GM18507 (cell line): ENCODE results near the gene ARR3.
"Not testable (repeated sequence)": the region's sequence is repeated elsewhere in the genome, so short reads cannot be mapped to it uniquely, and the experiment has no call there.

ENCODE experiments used
- DNase-seq: peaks from one replicate; pipeline ENCODE4 v3.0.0; 2011; ENCODE audit warnings: low read depth; ENCODE audit not compliant: insufficient read length; ENCODE audit errors: extremely low spot score
- FAIRE-seq: peaks from 2 replicates; lab custom pipeline; 2011; peaks lifted over from hg19 to GRCh38; lab: Jason Lieb, UNC

Gene ARR3

DNA sequence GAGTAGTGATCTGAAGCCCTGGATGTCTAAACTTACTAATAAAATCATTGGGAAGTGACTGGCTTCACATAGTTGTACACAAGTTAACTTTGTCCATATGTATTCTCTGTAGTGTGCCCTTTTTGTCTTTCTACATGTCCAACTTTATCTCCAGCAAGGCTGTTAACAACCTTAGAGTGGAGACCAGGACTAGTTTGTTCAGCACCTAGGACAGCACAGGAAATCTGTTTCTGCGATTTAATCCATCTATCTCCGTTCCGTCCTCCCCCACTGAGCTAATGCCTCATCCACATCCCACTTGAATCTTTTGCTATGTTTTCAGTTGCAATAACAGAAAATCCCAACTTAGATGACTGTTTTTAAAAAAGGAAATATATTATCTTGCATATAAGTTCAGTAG is 3.4 kb upstream of the ARR3 start:
- no peak for DNase-seq
- no peak for FAIRE-seq

DNA sequence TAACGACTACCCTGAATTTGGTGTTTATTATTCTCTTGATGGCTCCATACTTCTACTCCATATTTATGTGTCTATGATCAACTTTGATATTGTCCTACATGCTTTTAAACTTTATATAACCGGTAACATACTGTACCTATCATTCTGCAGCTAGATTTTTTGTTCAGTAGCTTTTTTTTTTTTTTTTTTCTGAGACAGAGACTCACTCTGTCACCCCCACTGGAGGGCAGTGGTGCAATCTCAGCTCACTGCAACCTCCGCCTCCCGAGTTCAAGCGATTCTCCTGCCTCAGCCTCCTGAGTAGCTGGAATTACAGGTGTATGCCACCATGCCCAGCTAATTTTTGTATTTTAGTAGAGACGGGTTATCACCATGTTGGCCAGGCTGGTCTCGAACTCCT is 5.9 kb downstream of the ARR3 start:
- DNase-seq, FAIRE-seq: not testable (repeated sequence)

DNA sequence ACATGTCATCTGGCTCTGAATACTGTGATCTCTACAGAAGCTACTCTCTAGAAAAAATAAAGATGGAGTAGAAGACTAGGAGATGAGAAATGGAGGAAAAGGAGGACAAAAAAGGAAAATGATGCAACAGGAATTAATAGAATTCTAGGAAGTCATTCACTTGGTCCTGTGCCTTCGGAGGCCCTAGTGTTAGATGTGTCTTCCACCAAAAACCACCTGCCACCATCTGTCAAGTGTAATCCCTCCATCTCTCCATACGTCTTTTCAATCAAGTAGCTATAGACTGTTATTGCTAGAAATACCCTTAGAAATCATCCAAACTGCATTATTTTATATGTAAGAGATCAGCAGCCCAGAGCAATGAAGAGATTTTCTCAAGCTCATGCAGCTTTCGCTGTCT is 10.9 kb downstream of the ARR3 start:
- no peak for FAIRE-seq
- no peak for DNase-seq

DNA sequence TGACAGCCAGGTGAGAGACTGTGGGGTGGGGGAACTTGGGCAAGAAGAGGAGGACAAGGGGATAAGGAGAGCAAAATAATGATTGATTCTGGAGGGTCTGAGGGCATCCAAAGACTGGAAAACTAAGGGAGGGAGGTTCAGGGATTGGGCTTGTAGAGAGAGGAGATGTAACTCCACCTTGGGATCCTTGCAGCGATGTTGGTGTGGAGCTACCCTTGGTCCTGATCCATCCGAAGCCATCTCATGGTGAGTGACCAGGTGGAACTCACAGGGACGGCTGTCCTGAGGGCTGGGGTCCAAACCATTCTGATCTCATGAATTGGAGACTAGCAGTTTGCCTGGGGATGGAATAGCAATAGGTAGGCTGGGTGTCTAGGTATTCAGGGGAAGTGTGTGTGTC is 12.4 kb downstream of the ARR3 start:
- FAIRE-seq, result no peak
- no peak for DNase-seq

DNA sequence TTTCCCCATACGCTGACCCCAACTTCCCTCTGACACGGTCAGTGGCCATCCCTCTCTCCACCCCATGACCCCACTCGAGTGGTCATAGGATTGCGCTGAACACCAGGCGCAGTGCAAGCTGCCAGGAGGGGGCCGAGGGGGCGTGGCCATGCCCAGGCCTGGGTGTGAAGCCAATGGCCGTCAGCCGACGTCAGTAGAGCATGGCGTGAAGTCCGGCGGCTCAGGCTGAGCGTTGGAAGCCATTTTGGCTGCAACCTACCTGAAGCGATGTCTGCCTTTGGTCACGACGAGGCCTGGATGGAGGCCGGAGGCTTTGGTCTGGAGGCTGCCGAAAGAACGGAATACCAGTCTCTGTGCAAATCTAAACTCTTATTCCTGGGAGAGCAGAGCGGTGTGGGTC is 13.8 kb downstream of the ARR3 start, which contains the start of gene RAB41:
TSS of gene RAB41 (plus strand) at position 222 of the 400 bp plus-strand sequence. CDS start at position 268, 46 bp downstream.
- DNase-seq, result no peak
- no peak for FAIRE-seq

DNA sequence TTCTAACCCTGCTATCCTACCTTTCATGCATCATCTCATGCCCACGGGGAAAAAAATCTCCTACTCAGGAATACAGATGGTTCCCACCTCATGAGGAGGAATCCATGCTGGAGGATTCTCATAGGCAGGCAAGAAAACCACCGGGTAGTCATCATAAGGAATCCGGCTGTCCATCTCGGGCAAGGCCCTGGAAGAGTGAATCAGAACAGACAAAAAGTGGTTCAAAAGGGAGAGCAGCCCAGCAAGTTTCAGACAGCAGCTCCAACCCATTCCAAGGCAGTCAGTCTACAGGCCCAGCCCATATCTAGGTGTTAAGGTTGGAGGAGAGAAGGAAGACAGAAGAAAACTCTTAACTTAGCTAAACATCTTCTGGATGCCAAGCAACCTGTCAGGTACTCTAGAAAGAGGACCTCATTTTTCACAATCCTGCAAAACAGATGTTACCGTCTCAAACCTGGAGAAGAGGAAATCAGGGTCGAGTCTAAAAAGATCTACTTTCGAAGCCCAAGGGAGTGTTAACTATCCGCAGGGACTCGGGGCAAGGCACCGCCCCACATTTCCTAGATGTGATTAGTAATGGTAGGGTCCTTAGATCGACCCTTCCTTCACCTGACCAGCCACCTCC is 21.1 kb downstream of the ARR3 start:
- FAIRE-seq (no peak), DNase-seq (no peak)

DNA sequence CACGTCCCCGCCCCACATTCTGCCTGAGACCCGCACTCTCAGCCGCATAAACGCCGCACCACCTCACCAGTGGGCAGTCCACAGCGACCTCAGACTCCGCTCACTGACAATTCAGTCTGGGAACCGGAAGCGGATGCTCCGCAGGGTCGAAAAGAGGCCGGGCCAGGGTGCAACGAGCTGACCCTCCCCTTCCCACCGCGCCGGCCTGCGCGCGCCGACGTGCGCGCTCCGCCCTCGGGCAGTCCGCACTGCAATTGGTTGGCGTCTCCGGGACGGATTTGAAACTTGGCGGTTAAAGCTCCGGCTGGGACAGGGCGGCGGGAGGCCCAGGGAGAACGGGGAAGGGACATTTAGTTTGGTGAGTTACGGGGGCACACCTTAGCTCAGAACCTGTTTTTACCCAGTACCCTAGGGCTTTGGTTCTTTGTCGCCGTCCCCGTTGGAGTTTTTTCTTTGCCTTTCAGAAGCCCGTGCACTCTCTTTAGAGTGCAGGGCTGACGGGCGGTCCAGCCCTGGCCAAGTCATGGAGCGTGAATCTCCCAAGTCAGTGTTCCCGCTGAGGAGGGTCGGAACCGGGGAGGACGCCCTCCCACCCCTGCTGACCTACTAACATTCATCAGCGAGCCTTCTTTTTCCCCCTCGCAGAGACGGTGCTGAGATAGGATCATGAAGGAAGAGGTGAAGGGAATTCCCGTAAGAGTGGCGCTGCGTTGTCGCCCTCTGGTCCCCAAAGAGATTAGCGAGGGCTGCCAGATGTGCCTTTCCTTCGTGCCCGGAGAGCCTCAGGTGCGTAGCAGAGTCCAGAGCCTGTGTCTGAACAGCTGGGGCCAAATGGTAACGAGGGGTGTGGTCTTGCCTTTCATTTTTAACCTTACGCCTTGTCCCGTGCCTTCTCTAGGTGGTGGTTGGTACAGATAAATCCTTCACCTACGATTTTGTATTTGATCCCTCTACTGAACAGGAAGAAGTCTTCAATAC is 21.9 kb downstream of the ARR3 start, which contains the start of the genes KIF4A and PDZD11:
TSS of gene KIF4A (plus strand) at position 312 of the 978 bp plus-strand sequence. CDS start at position 667, 355 bp downstream.
TSS of gene PDZD11 (minus strand) at position 135 of the 978 bp plus-strand sequence. CDS start 586 bp downstream, outside the sequence.
- DNase-seq (peak; percentile 82), FAIRE-seq (peak; percentile 97)

DNA sequence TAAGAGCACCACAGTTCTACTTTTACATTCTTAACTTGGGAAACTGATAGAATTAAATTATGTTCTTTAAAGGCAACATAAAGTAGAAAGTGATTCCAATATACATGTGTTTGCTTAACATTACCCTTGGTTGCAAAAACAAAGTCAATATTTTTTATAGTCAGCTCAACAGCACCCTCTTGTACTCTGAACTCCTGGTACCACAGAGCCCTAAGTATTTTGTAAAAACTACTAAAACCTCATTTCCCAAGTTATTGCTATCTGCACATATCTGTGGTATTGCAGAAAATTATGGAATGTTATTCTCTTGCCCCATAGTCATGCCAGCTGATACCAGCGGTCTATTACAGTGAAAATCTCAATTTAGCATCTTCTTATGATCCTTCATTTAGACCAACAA is 24.7 kb downstream of the ARR3 start:
- FAIRE-seq, result no peak

DNA sequence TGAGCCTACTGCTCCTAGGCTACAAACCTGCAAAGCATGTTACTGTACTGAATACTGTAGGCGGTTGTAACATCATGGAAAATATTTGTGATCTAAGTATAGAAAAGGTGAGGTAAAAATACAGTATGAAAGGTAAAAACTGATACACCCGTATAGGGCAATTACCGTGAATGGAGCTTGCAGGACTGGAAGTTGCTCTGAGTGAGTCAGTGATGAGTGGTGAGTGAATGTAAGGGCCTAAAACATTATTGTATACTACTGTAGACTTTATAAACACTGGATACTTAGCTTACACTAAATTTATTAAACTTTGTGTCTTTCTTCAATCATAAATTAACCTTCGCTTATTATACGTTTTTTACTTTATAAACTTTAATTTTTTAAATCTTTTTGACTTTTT is 25.5 kb downstream of the ARR3 start:
- no peak for FAIRE-seq

More for the DNA sequence above, 24.7 kb downstream of the ARR3 start:
- DNase-seq, result no peak

DNA sequence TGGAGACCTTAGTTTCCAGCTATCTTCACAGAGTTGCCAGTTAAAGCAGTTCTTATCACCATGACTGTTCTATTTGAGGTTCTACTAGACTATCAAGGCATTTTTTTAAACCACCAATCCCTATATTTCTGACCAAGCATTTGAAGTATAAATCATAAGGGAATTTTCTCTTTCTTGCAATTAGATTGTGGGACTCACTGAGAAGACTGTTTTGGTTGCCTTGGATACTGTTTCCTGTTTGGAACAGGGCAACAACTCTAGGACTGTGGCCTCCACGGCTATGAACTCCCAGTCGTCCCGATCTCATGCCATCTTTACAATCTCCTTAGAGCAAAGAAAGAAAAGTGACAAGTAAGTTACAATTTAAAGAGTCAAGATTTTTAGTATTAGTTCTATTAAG is 33.6 kb downstream of the ARR3 start:
- no peak for FAIRE-seq
- no peak for DNase-seq

More for the DNA sequence above, 25.5 kb downstream of the ARR3 start:
- DNase-seq, result no peak

DNA sequence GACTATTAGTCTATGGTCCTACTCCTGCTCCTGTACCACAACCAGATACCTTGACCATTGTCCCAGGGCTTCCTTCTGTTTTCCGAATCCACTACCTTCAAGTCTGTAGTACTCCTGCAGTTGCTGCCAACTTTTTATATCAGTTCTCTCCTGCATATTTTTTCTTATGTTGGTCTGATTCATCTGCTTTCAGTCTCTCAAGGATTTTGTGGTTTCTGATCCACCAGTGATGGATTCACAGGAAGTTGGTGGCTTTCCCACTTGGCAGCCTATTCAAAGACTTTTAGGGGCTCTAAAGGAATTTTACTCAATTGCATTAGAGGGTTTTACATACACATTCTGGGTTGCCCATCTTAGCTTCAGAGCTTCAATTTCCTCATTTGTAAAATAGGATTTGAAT is 45.4 kb downstream of the ARR3 start:
- DNase-seq, result no peak
- no peak for FAIRE-seq

DNA sequence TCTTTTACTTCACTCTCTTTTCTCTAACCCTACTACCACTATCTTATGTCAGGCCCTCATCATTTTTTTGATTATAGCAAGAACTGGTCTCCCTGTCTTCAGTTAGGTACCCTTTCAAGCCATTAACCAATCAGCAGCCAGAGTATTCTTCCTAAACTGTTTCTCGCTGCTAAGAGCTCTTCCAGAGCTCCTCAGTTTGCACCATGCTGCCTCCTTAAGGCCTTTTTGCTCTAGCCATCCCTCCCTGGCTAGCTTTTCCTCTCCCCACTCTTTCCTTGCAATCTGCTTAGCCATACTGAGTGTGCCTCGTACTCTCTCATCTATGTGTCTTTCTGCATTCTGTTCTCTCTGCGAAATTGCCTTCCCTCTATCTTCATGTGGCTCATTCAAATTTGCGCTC is 54.6 kb downstream of the ARR3 start:
- DNase-seq (no peak), FAIRE-seq (no peak)

DNA sequence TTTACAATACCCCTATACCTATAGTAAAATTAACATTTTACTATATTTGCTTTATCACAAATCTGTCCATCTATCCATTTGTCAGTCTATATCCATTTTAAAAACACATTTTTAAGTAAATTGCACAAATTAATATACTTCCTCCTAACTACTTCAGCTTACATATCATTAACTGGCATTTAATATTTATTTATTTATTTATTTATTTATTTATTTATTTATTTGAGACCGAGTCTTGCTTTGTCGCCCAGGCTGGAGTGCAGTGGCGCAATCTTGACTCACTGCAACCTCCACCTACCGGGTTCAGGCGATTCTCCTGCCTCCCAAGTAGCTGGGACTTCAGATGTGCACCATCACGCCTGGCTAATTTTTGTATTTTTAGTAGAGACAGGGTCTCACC is 55.5 kb downstream of the ARR3 start:
- FAIRE-seq, DNase-seq: not testable (repeated sequence)

DNA sequence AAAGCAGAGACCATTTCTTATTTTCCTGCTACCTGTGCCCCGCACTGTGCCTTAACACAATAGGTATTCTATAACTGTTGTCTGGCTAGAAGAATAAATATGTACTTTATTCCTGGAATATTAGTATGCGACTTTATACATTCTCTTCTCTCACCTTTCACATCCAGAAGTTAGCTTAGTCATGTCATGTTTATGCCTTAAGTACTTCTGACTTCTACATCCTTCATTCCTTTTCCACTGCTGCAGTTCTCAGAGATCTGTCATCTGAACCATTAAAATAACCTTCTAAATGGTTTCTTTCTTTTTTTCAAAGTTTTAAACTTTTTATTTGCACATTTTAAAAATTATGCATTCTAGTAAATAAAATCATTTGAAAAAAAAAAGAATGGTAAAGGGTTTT is 56.2 kb downstream of the ARR3 start:
- FAIRE-seq, result no peak
- DNase-seq, result no peak

DNA sequence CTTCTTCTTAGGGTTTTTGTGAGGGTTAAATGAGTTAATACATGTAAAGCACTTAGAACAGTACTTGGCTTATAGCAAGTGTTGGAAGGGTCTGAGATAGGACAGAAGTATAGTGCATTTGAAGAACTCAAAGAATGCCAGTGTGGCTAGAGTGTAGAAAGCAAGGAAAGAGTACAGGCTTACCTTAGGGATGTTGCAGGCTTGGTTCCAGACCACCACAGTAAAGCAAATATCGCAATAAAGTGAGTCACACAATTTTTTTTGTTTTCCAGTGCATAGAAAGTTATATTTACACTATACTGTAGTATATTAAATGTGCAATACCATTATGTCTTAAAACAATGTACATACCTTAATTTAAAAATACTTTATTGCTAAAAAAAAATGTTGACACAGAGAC is 63.0 kb downstream of the ARR3 start:
- no peak for FAIRE-seq
- DNase-seq, result no peak
